ENCODE results near the gene SMPD3.

SMPD3 gene

DNA sequence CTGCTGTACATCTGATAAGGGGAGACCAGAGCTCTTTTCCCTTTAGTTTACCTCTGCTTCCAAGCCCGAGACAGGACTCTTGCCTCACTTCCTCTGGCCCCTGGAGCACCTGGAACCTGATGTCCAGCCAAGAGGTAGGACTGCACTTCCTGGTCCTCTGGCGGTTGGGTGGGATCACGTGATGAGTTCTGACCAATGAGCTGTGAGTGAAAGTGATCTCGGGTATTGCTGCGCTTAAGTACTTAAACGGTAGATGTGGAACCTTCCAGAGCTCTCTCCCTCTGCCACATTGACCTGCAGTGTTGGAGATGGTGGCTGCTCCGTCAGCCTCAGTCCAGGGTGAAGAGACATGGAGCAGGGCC is 67.0 kb downstream of the SMPD3 start:
- DNase-seq (ENCODE audit: low read depth): no peak

DNA sequence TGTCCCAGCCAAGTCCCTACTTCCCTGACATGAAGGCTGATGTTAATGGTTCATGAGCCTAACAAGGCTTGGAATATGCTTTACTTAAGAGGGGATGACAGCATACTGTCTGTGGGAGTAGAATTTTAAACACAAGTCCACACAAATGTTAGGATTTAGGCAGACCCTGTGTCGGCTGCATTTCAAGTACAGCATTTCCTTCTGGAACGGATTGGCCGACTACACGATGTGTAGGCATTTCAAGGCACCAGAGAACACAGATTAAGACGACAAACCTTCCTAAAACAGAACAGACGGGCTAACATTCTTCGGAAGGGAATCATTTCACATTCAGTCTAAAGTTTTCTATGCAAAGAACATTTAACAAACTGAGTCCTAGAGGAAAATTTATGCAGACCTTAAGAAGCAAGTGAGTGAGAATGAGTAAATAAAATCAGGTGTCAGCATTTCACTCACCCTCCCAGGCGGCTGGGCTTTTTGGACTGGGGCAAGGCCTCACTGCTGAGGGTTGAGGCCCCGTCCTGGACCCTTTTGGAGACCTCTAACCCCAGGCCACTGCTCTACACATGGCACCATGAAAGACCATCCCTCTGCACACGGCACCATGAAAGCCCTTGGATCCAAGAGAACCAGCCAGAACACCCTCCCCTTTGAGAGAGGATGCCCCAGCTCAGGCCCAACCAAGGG is 67.5 kb downstream of the SMPD3 start:
- no peak for DNase-seq (ENCODE audit: low read depth)

DNA sequence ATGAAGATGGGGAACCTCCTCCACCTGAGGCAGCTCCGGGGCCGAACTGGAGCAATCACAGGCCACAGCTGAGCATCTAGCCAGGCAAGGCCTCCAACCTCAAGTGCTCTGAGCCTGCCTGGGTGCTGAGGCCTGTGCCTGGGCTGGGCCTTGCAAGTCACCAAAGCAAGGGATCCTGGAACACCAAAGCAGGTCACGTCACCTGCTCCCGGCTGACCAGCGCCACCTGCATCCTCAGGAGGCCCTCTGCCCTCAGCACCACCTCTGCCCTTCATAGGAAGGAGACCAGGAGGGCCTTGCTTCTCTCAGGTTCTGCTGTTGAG is 68.0 kb downstream of the SMPD3 start:
- no peak for DNase-seq (ENCODE audit: low read depth)

DNA sequence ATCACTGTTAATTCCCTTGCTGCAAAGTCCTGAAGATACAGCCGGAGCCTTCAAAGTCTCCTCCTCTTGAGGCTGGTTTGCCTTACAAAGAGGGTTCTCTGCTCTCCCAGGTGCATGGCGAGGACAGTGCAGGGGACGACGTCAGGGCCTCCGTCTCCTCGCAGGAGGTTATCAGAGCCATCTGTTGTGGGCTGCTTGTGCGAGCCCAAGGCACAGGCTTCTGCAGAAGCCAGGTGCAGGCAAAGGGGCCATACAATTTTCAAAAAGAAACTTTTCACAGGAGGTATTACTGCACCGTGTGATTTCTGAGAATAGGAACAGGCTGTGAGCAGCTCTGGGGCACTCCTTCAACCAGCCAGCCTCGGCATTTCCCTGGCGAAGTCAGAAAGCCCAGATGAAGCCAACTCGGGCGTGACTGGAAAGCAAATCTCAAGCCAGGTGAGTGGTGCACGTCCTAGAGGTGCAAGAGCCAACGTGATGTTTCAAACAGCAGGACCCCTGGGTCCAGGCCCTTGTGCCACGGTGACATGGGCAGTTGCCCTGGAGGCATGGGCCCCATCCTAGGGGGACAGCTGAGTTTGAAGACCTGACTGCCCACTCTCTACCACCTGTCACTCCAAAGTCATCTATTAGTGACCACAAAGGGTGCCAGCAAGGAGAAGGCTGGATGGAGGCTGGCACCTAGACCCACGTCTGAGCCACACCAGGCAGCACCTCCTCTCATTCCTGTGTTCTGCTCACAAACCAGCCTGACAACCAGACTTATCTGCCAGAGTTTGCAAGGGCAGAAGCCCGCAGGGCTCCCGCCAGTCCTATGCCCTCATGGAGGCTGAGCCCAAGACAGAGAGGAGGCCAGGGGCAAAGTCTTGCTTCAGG is 68.6 kb downstream of the SMPD3 start:
- no peak for DNase-seq (ENCODE audit: low read depth)

DNA sequence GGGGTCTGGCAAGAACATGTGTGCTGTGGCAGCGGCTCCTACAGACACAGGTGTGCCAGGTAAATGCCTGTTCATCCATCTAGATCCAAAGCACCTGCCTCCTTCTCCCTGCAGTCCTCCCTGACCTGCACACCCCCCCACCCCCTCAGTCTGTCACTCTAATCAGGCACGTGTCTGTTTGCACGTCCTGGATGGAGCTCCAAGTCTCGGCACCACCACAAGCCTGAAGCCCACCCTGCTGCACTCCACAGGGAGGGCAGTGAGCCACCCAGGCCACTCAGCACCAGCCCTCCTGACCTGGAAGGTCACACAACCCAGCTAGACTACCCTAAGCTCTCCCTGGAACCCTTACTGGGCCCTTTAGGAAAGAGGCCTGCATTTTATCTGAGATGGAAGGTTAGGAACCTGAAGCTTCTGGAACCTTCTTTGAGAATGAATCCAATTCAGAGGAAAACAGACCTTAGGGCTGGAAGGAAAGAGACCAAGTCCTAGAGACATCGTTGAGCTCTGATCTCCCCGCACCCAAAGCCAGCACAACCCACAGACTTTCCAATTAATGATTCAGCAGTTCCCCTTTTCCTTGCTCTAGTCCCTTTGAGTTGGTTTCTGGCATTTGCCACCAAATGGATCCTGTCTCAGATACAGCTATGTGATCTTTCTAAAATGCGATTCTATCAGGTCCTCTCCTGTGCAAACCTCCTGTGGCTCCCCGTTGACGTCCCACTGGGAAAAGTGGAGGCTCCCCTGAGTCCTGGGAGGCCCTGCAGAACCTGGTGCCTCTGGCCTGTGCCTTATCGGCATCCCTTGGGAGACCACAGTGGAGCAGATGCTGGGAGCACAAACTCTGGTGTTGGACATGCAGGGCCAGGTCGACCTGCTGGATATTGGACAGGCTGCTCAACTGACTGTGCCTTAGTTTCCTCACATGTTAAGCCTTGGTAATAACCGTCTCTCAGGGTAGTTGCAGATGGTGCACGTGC is 69.6 kb downstream of the SMPD3 start:
- no peak for DNase-seq (ENCODE audit: low read depth)

DNA sequence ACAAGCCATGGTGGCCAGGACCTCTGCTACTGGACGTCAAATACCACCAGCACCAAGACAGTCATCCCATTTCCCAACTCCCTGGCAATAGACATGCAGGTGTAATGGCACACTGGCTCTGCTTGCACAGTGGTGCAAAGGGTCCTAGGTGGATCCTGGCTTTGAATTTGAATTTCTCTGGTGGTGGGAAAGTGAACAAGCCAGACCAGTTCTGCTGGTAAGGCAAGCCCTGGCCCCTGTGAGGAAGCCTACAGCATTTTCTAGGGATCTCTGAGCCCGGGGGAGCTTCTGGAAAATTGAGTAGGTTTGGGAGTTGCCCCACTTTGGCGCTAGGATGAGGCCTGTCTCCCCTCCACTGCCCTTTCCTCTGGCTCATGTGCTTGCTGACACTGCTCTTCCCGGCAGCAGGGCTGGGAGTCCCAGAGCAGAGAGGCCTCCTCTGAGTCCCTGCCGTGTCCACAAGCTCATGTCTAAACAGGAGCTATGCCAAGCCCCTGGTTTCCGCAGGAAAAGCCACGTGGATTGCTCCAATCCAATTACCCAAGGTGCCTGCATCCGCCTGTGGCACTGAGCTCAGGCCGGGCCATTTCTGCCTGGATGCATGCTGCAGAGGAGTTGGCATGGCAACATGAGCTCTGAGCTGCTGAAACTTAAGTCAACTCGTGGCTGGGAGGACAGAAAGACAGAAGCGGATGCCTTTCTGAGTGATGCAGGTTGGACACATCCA is 70.5 kb downstream of the SMPD3 start:
- no peak for DNase-seq (ENCODE audit: low read depth)

DNA sequence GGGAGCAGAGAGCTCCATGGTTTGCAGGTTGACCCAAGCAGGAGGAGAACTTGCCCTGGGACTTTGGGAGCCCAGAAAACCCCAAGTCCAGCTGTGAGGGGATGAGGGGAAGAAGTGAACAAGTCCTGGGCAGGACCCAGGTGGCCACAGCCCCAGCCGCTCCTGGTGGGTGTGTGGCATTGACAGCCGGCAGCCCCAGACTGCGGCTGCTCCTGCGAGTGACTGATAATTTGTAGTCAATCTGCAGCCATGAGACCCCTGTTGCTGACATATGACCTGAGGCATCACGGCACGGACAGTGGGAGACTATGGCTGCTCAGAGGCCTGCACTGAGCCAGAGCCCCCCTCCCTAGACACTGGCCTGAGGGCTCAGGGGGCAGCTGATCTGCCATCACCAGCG is 71.1 kb downstream of the SMPD3 start:
- DNase-seq (ENCODE audit: low read depth): no peak

DNA sequence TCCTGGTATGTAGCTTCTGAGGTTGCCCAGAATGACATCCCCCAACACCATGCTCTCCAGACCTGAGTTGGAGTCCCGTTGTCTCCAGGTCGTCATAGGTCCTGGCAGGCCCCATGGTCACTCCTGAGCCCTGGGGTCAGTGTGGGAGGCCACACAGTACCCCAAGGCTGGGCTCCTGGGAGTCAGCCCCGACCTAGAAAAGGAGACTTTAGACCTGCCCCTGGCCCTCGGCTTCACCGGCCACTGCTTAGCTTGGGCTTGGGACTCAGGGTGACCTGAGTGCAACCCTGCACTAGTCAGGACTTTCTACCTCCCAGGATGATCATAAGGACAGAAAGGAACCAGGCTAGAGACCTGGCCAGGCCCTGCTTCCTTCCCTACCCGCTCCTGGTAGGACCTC is 71.7 kb downstream of the SMPD3 start:
- DNase-seq (ENCODE audit: low read depth): no peak

DNA sequence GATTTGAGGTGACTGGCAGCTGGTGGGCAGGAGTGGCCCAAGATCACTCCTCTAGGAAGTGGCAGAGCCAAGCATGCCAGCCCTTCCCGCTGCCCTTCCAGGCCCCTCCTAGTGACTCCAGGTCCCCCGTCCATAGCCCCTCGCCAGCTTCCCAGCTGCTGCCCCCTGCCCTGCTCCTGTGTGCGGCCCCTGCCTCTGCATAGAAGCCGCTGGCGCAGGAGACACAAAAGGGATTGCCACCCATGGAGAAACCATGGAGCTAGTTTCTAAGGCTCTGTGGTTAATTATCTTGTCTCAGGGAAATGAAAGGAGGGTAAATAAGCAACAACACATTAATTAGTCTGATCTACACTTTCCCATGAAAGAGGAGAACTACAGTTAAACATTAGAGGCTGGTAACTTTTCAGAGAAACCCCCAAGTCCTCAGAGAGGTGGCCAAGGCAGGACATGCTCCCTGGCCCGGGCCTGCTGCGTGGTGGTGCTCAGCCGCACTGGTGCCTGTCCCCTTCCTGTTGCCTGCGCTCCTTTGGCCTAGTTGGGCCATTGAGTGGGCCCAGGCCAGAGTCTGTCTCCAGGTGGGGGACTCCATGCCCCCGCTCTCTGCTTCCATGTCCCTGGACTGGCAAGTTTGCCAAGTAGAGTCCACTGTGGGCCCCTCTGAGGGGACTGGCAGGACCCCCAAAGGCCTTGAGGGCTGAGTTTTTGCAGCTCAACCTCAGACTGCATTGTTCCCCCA is 72.3 kb downstream of the SMPD3 start:
- DNase-seq (ENCODE audit: low read depth): no peak

DNA sequence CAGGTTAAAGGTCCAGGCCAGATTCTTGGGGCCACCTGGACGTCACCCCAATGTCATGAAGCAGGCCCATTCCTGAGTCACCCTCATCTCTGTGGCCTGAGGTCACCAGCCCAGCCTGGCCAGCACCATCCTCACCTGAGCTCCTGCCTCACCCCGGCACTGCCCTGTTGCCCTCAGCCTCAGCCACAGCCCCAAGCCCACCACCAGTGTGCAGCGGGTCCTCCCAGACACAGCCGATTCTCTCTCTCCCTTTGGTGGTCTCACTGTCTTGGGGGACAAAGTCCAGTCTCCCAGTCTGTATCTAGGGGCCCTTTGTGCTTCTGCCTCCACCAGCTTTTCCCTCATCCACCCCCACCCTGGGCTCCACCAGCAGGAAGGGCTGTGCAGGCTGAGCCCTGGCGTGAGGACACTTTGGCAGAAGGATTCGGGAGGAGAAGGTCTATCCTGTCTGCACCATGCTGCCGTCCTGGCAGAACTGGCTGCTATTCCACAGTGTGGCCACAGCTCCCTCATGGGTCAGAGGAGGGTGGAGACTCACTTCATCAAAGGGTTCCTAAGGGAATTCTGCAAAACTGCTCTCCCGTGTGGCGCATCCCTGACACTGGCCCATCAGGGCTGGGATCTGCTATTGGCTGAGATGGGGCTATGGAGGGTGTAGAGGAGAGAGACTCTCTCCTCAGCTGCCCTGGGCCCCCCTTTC is 73.2 kb downstream of the SMPD3 start:
- DNase-seq (ENCODE audit: low read depth): no peak

DNA sequence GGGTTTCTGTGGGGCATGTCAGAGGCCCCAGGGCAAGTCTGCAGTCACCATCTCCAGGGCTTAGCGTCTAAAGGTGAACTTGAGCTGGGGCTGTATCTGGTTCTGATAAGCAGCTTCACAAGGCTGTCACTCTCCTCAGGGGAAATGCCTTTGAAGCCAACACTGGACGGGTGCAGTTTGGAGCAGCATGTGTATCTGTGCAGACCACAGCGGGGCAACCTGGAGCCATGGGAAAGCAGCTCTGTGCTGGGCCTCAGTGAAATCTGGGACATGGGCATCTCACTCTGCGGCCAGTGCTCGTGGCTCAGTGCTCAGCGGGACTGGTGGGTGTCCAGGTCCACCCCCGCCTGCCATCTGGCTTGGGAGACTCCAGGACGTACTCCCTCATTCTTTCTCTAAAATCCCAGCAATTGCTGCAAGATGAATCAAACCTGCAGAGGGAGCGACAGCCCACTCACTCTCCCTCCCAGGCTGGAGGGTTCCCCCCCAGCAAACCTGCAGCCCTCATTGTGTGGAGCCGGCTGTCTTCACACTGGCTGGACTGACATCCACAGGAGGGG is 74.0 kb downstream of the SMPD3 start:
- no peak for DNase-seq (ENCODE audit: low read depth)

DNA sequence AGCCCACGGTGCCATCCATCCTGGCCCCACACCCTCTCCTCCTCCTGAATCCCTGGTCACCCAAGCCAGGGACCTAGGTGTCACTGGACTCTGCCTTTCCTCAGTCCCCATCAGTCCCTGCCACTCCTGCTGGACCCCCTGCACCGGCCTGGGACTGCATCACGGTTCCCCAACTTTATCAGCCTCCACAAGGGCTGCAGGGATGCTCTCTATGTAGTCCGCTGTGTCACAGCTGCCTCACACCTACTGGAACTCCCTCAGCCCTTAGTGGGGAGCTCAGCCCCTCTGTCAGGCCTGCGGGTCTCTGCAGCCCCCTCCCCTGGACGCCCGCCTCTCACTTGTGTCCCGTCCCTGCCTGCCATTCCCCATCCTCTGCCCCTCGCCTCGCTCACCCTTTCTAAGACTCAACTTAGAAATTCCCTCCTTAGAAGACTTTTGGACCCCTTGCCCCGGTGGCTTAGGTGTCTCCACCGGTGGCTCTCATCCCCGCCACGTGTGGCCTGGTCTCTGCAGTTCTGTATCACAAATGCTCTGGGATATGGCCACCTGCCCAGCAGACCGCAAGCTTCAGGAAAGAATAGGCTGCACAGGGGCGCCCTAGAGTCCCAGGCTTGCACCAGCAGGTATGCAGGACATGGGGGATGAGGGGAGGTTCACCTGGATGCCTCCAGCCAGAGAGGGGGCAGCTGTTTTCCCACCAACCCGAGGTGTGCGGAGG is 74.6 kb downstream of the SMPD3 start:
- DNase-seq (ENCODE audit: low read depth): no peak

DNA sequence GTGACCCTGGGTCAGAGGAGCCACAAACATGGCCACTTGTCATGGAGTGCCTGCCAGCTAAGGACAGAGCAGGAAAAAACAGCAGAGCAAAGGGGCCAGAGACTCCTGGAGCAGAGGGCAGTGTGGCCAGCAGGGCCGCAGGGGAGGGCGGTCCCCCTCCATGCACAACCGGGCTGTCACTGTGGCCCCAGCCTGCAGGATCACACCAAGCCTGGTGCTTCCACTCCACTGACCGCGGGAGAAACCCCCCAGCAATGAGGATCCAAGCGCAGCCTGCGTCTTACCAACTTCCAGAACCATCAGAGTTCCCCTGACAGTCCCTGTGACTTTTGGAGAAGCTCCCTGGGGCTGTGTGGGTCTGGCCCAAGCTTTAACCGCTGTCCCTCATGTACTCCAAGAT is 75.5 kb downstream of the SMPD3 start:
- DNase-seq (ENCODE audit: low read depth): no peak

DNA sequence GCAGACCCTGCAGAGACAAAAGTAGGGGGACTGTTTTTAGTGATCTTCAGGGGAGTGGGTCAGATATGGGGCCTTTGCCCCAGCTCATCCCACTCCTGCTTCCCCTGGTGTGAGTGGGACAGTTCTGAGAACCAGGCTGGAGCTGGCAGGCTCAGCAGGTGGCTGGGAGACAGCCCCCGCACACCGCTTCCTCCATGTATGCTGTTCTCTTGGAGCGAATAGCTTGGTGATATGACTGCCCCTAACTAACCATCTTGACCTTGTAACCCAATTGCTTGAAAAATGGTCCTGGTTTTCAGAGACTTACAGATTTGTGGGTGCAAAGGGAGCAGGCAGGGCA is 76.0 kb downstream of the SMPD3 start:
- DNase-seq (ENCODE audit: low read depth): no peak

DNA sequence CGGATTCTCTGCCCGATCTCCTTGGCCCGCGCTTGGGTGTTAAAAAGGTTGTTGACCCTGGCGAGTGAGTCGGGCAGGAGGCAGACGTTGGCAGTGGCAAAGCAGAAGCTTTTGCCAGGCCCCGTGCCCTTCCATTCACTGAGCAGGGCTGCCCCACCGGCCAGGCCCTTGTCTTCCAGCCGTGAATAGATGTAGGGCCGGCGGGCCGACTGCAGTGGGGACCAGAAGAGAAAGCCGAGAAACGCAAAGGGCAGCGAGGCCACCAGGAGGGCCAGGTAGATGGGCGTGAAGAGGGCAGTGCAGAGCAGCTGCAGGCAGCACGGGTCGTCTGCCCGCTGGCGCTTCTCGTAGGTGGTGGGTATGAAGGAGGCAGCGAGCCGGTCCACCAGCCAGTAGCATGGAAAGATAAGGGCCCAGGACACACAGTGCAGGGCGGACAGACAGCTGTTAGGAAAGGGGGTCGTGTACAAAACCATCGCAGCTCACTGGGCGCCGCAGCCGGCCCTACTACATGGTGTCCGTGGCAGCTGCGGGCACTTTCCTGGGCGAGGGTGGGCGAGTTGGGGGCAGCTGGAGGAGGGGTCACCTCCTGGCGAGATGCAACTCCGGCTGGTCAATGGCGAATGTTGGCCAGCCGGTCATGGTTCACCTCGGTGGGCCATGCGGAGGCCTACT is 76.5 kb downstream of the SMPD3 start:
- no peak for DNase-seq (ENCODE audit: low read depth)

DNA sequence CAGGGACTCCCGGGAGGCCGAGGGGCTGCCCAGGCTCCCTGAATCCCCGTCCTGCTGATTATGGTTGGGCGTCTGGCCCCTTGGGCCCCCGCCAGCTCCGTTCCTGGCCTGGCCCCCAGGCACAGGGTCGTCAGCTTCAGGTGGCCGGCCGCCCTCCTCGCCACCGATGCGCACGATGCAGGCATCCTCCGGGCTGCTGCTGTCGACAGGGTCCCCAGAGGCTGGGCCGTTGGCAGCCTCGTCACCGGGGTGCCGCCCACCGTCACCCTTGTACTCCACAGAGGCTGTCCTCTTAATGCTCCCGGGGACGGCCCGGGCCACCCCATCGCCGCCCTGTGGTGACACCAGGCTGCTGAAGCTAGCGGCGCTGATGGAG is 77.0 kb downstream of the SMPD3 start:
- no peak for DNase-seq (ENCODE audit: low read depth)

DNA sequence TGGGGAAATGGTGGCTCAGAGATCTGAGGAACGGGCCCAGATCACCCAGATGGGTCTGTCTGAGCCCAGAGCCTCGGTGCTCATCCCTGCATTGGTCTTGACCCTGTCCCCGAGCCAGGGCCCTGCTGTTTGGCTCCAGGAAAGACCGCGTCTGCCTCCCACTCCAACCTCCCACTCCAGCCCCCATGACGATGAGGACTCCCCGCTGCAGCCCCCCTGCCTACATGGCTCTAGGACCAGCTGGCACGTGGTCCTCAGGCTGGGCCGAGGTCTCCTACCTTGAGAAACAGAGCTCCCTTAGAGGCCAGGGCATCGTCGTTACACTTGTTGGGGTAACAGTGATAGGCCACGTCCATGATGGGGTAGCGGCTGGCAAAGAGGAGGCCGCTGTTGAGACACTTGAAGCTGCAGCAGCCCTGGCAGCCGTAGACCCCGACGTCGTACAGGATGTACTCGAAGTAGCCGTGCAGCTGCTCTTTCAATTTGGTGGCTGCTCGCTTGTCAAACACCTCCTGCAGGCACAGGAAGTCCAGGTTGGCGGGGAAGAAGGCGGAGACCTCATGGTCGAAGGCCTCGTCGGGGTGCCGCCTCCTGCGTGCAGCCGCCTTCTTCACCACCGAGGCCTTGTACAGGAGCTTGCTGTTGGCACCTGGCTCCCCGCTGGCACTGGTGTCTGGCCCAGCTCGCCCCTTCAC is 77.6 kb downstream of the SMPD3 start:
- no peak for DNase-seq (ENCODE audit: low read depth)

DNA sequence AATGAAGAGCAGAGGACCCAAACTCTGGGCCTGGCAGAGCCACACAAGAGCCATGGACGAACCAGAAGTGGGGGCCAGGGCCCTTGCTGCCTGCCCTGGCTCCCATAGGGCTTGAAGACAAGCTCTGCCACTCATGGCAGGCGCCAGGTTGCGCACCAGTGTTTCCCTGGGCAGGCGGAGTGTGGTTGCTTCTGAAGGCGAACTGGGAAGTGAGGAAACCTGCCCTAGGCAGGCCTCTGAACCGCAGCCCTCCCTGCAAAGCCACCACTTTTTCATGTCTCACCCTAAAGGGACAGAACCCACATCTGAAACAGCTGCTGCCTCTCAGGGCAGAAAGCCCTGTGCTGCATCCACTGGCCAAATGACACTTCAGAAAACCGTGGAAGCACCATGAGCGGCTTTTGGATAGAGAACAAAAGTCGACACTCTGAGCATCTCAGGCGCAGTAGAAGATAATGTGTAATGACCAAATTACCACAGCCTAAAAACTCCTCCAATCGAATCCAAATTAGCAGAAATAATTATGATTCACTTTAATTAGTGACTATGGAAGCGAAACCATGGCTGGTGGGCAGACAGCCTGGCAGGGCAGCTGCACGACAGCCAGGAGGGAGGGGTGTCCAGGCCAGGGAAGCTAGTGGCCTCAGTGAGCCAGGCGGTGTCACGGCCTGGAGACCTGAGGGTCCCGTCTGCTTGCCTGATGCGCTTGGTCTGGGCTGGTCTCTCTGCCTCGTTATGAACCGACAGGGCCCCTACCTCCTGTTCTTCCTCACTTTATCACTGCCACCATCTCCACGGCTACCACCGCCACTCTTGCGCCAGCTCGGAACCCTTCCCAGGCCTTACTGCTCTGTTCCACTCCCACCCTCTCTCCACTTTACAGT is 78.4 kb downstream of the SMPD3 start:
- DNase-seq (ENCODE audit: low read depth): no peak
